ENCODE measurements around the gene STXBP5.

The STXBP5 gene

GRCh38 chr6:147204060-147204785, at the start of gene STXBP5:
Gene STXBP5 (plus strand): TSS chr6:147204417. CDS start chr6:147204533, 116 bp downstream.
- DNase-seq (ENCODE audit: low read depth): peak; percentile 73

- DNase-seq (ENCODE audit: low read depth): no peak
Measured at GRCh38 chr6:147154454-147154853, 49.8 kb upstream of the STXBP5 start.

- DNase-seq (ENCODE audit: low read depth): no peak
Measured at GRCh38 chr6:147156218-147156617, 48.0 kb upstream of the STXBP5 start.

- DNase-seq (ENCODE audit: low read depth): no peak
Measured at GRCh38 chr6:147156799-147157382, 47.3 kb upstream of the STXBP5 start.

GRCh38 chr6:147157930-147158329, 46.3 kb upstream of the STXBP5 start:
- no peak for DNase-seq (ENCODE audit: low read depth)

GRCh38 chr6:147158881-147159280, 45.3 kb upstream of the STXBP5 start:
- no peak for DNase-seq (ENCODE audit: low read depth)

GRCh38 chr6:147159536-147160374, 44.5 kb upstream of the STXBP5 start:
- no peak for DNase-seq (ENCODE audit: low read depth)

GRCh38 chr6:147160593-147160992, 43.6 kb upstream of the STXBP5 start:
- no peak for DNase-seq (ENCODE audit: low read depth)

- DNase-seq (ENCODE audit: low read depth): no peak
Measured at GRCh38 chr6:147161253-147161973, 42.8 kb upstream of the STXBP5 start.

GRCh38 chr6:147161974-147162495, 42.2 kb upstream of the STXBP5 start:
- peak; percentile 66 for DNase-seq (ENCODE audit: low read depth)

GRCh38 chr6:147164761-147165160, 39.5 kb upstream of the STXBP5 start:
- DNase-seq (ENCODE audit: low read depth): no peak

GRCh38 chr6:147166360-147166944, 37.8 kb upstream of the STXBP5 start:
- peak; percentile 96 for DNase-seq (ENCODE audit: low read depth)

- no peak for DNase-seq (ENCODE audit: low read depth)
Measured at GRCh38 chr6:147166992-147167391, 37.2 kb upstream of the STXBP5 start.

- no peak for DNase-seq (ENCODE audit: low read depth)
Measured at GRCh38 chr6:147167576-147168461, 36.4 kb upstream of the STXBP5 start.

- DNase-seq (ENCODE audit: low read depth): no peak
Measured at GRCh38 chr6:147169529-147169928, 34.7 kb upstream of the STXBP5 start.

GRCh38 chr6:147170269-147170668, 33.9 kb upstream of the STXBP5 start:
- DNase-seq (ENCODE audit: low read depth): no peak

- no peak for DNase-seq (ENCODE audit: low read depth)
Measured at GRCh38 chr6:147173140-147173539, 31.1 kb upstream of the STXBP5 start.

GRCh38 chr6:147173675-147174308, 30.4 kb upstream of the STXBP5 start:
- DNase-seq (ENCODE audit: low read depth): no peak

GRCh38 chr6:147176795-147177194, 27.4 kb upstream of the STXBP5 start:
- no peak for DNase-seq (ENCODE audit: low read depth)

GRCh38 chr6:147177286-147177685, 26.9 kb upstream of the STXBP5 start:
- DNase-seq (ENCODE audit: low read depth): no peak

Measured in CMK (cell line).